B cell (primary cell): ENCODE data around the gene ABCB6. TPM values are rescaled to one million over a fixed set of nuclear protein-coding genes. Genes with fewer than 3 reads are reported as not detected.

Experiments
- ATAC-seq: fragments of 200-7000 bp; cut with Tn5 transposase; one replicate; pipeline ENCODE4 v1.10.0; 2021; ENCODE audit warnings: low read depth, mild to moderate bottlenecking, moderate number of reproducible peaks, moderate library complexity
- CTCF ChIA-PET: fragments of 350-600 bp; sonication (Branson Sonifier 250); formaldehyde crosslinking; loops from one replicate; lab custom pipeline; 2021; ENCODE audit warnings: antibody characterized with exemption, inconsistent platforms; lab: Charles Lee
- POLR2A ChIA-PET: fragments of 350-600 bp; sonication (Branson Sonifier 250); formaldehyde crosslinking; loops from one replicate; lab custom pipeline; 2021; ENCODE audit warnings: antibody characterized with exemption; lab: Charles Lee
- DNase-seq: peaks from one replicate; pipeline ENCODE4 v3.0.0; 2013
- H2AFZ ChIP-seq: 2 replicates; pipeline ENCODE4 v1.6.1; 2012; ENCODE audit warnings: mild to moderate bottlenecking, low read depth, low read length; ENCODE audit not compliant: insufficient read depth, poor library complexity, severe bottlenecking
- H3K27ac ChIP-seq, 2 donors: 1 replicate in 1 of 2; 2 replicates in 1 of 2; pipeline ENCODE4 v1.5.1; 2012 to 2013; ENCODE audit warnings: low read length in 2 of 2, mild to moderate bottlenecking in 2 of 2, moderate library complexity in 1 of 2
- H3K27me3 ChIP-seq, 4 experiments: fragments of 200-600 bp in 1 of 4; sonication (generic) in 1 of 4; replicated peaks in 1 of 4; 1 replicate in 2 of 4; 2 replicates in 2 of 4; pipeline versions ENCODE4 v1.6.1 to v1.7.0; 2013 to 2016; ENCODE audit warnings: low read length in 3 of 4, mild to moderate bottlenecking in 2 of 4, mixed read lengths in 1 of 4, moderate library complexity in 1 of 4; ENCODE audit not compliant: insufficient read depth in 4 of 4, control insufficient read depth in 3 of 4; ENCODE audit errors: control extremely low read depth in 1 of 4
- H3K36me3 ChIP-seq, 2 experiments: replicated peaks in 1 of 2; 1 replicate in 1 of 2; 2 replicates in 1 of 2; pipeline versions ENCODE4 v1.6.1 to v1.7.1; 2013; ENCODE audit warnings: low read length in 1 of 2; ENCODE audit not compliant: insufficient read depth in 2 of 2, control insufficient read depth in 1 of 2; ENCODE audit errors: control extremely low read depth in 1 of 2, extremely low read depth in 1 of 2
- H3K4me1 ChIP-seq, 2 donors: fragments of 200-600 bp in 1 of 2; sonication (generic) in 1 of 2; 1 replicate in 1 of 2; 2 replicates in 1 of 2; pipeline versions ENCODE4 v1.5.1 to v1.6.1; 2013 to 2017; ENCODE audit warnings: low read length in 2 of 2; ENCODE audit not compliant: control insufficient read depth in 2 of 2, insufficient read depth in 2 of 2
- H3K4me2 ChIP-seq: replicated peaks from 2 replicates; pipeline ENCODE3; 2012; ENCODE audit warnings: mild to moderate bottlenecking, low read depth, low read length; ENCODE audit not compliant: poor library complexity, severe bottlenecking
- H3K4me3 ChIP-seq, 5 experiments: fragments of 200-600 bp in 1 of 5; sonication (generic) in 1 of 5; 1 replicate in 3 of 5; 2 replicates in 2 of 5; pipeline versions ENCODE4 v1.5.1 to v1.7.0; 2011 to 2016; ENCODE audit warnings: low read length in 4 of 5, mild to moderate bottlenecking in 4 of 5, low read depth in 2 of 5, control low read depth in 1 of 5, moderate library complexity in 1 of 5; ENCODE audit not compliant: insufficient read depth in 1 of 5; ENCODE audit errors: control extremely low read depth in 1 of 5, extremely low read depth in 1 of 5
- H3K79me2 ChIP-seq: fragments of 200-600 bp; sonication (generic); one replicate; pipeline ENCODE4 v1.6.0; 2016; ENCODE audit warnings: low read length; ENCODE audit not compliant: control insufficient read depth, insufficient read depth
- H3K9ac ChIP-seq: fragments of 200-600 bp; sonication (generic); 2 replicates; pipeline ENCODE4 v1.6.1; 2017; ENCODE audit warnings: mild to moderate bottlenecking, low read length, moderate library complexity
- H3K9me3 ChIP-seq, 3 donors: one replicate each; pipeline versions ENCODE4 v1.6.1 to v1.7.1; 2013; ENCODE audit warnings: low read length in 2 of 3; ENCODE audit not compliant: control insufficient read depth in 2 of 3, insufficient read depth in 1 of 3; ENCODE audit errors: control extremely low read depth in 1 of 3
- H4K20me1 ChIP-seq: 2 replicates; pipeline ENCODE4 v1.6.0; 2012; ENCODE audit warnings: mild to moderate bottlenecking, low read length; ENCODE audit not compliant: insufficient read depth, control insufficient read depth, poor library complexity, severe bottlenecking
- H3K27ac Mint-ChIP-seq: one replicate; pipeline ENCODE4 v1.8.0; 2021; ENCODE audit warnings: mixed read lengths
- H3K27me3 Mint-ChIP-seq: one replicate; pipeline ENCODE4 v1.8.0; 2021; ENCODE audit warnings: mixed read lengths
- H3K4me1 Mint-ChIP-seq: one replicate; pipeline ENCODE4 v1.8.0; 2021; ENCODE audit warnings: mixed read lengths
- H3K4me3 Mint-ChIP-seq: one replicate; pipeline ENCODE4 v1.8.0; 2021; ENCODE audit warnings: mixed read lengths
- H3K9me3 Mint-ChIP-seq: one replicate; pipeline ENCODE4 v1.8.0; 2022; ENCODE audit warnings: mixed read lengths; ENCODE audit not compliant: insufficient read depth
- CTCF ChIP-seq: fragments of 200-600 bp; IDR thresholded peaks from one replicate; pipeline ENCODE4 v1.8.0; 2022; ENCODE audit warnings: antibody characterized with exemption, mild to moderate bottlenecking
- EZH2 ChIP-seq: IDR thresholded peaks from 2 replicates; pipeline ENCODE4 v1.6.1; 2012; ENCODE audit warnings: borderline replicate concordance, low read depth, mild to moderate bottlenecking, moderate library complexity, low read length; ENCODE audit not compliant: insufficient read depth, poor library complexity, severe bottlenecking
- WGBS: methylation state at CpG from one replicate; pipeline ENCODE4 v1.1.5; 2013; ENCODE audit warnings: missing lambda C conversion rate; ENCODE audit not compliant: insufficient coverage; 5-methylcytosine and 5-hydroxymethylcytosine counted together
- intact Hi-C: fragments of 100-400 bp; cut with micrococcal nuclease; formaldehyde crosslinking; loops from one replicate; pipeline ENCODE4 v1.10.0; 2022
- polyA plus RNA-seq: library from polyadenylated mRNA; depleted of rRNA; stranded (reverse); fragments of >200 nt; gene quantifications from 2 replicates; pipeline ENCODE4 v1.2.3, GENCODE V29; 2012
- total RNA-seq, 2 donors: library from RNA; stranded (reverse); fragments of 120-200 nt in 1 of 2; gene quantifications; 1 replicate in 1 of 2; 2 replicates in 1 of 2; pipeline versions ENCODE4 v1.2.3 to v1.2.4, GENCODE V29; 2013 to 2022

Gene ABCB6
- total and polyA plus RNA-seq, 2 donors (not counting 1 experiment from before 2014, with no cell fraction given): 10.5 to 15.3 TPM

GRCh38 chr2:219219784-219220532, 1.2 kb upstream of the ABCB6 start:
- H2AFZ ChIP-seq: no peak overlapping the region
- peaks cover 6 to 49% of the 10 kb centered on the region in 2 experiments for H3K36me3 ChIP-seq
- H3K4me1 ChIP-seq: peaks cover 17 to 21% of the 10 kb centered on the region in 2 donors
- ATAC-seq (no peak), DNase-seq (no peak)
- no peaks in the 10 kb centered on the region for H3K9me3 ChIP-seq
- CTCF ChIA-PET: interaction anchor here (1.0 to 1.7 kb wide), 5 partner anchors 14 to 58 kb away, joined by 3 to 10 read pairs (median 4); partner anchors contain the start of genes TUBA4B and ZFAND2B
- peak overlapping the region; percentile 68 for H3K9ac ChIP-seq
- TF ChIP-seq EZH2 (no peak), CTCF (no peak)
- H3K4me2 ChIP-seq: peak overlapping the region; percentile 91
- Mint-ChIP-seq H3K4me1 (peaks cover 20% of the 10 kb centered on the region), H3K27me3 (no peaks in the 10 kb centered on the region), H3K9me3 (no peaks in the 10 kb centered on the region), H3K27ac (peak overlapping the region; percentile 34), H3K4me3 (peak overlapping the region; percentile 87)
- POLR2A ChIA-PET: interaction anchor here (1.8 to 3.0 kb wide), 3 partner anchors 29 to 59 kb away, joined by 8 to 30 read pairs (median 12); partner anchors contain the start of genes DNAJB2, TUBA4A and TUBA4B
- intact Hi-C loops: loop anchor here (1.0 to 2.0 kb wide), 4 partner anchors 9 to 75 kb away; partner anchors contain the start of genes ANKZF1, ATG9A, NHEJ1 and ZFAND2B
- H3K79me2 ChIP-seq: peaks cover 4% of the 10 kb centered on the region
- H3K4me3 ChIP-seq: peak overlapping the region in 1 of 5 experiments; percentile 66
- WGBS: 94% methylated on average over 15 of the region's 18 CpGs
- peaks cover 45% of the 10 kb centered on the region for H4K20me1 ChIP-seq
- H3K27ac ChIP-seq: no peak overlapping the region
- H3K27me3 ChIP-seq: no peaks in the 10 kb centered on the region
